ENCODE results near the gene CLMP. TPM values are rescaled to one million over a fixed set of nuclear protein-coding genes. Genes with fewer than 3 reads are reported as not detected.
A peak's percentile ranks its signal among the peaks of the same experiment; 100 is the strongest.
"Not testable (repeated sequence)": the region's sequence is repeated elsewhere in the genome, so short reads cannot be mapped to it uniquely, and the experiment has no call there.

Gene CLMP
- total RNA-seq, 1 donor from 2014 or later: 6.0 TPM

DNA sequence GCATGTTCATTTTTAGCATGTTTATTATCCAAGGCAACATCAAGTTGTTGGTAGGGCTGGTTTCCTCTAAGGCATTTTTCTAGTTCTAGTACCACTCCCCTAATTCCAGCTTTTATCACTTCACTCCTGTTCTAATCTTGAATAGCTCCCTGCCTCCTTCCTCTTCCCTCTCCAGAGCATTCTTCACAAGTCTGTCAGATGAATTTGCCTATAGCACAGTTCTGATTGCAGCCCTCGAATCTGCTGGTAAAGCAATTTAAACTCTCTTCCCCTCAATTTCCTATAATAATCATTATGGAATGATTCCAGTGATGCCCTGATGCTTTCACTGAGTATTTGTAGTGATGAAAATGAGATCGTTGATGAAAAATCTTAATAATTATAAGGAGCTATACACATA lies 43.3 kb downstream of the CLMP start:
- DNase-seq (no peak), ATAC-seq (ENCODE audit: poor library complexity) (no peak)
- intact Hi-C loops (cut with DNase I): no loop called here

DNA sequence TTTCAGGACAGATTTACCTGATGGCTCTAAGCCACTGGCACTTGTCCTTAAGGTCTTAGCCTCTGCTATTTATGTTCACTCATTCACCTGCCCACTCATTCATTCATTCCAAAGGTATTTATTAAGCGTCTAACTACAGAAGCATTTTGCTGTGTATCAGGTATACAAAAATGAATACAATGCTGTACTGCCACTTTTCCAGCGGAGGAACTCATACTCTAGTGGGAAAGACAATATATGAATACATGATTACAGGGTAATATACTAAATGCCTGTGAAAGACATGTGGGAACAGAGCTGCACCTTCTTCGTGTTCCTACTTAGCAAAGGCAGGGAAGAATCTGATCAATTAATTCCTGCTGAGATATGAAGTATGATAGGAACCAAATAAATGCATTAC lies 43.7 kb downstream of the CLMP start:
- no peak for ATAC-seq (ENCODE audit: poor library complexity)
- no peak for DNase-seq
- intact Hi-C loops (cut with DNase I): no loop called here

DNA sequence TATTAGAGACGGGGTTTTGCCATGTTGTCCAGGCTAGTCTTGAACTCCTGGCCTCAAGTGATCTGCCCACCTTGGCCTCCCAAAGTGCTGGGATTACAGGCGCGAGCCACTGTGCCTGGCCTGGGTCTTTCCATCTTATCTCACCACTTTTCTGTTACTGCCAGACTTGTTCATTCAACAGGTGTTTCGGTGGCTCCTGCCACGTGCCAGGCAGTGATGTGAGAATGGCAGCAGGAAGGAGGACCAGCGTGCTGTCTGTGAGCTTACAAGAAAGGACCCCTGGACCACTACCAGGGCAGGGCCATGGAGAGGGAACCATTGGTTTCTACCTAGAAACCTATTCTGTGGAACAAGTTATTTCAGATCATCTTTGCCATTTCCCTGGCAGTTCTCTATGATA lies 44.2 kb downstream of the CLMP start:
- no peak for DNase-seq
- intact Hi-C loops (cut with DNase I): no loop called here
- ATAC-seq (ENCODE audit: poor library complexity): no peak

DNA sequence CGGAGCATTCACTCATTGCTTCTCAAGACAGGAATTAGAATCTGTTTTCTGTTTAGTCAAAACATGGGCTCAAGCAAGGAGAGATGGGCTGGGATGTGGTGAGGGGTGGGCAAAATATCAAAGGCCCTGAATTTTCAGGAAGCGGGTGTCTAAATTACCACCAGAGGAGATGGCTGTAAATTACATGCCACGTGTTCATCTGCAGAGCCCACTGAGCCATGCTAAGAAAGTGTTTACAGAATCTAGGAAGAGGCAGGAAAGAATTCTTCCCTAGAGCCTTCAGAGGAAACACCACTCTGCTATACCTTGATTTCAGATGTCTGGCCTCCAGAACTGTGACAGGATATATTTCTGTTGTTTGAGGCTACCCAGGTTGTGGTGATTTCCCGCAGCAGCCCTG lies 46.1 kb downstream of the CLMP start:
- intact Hi-C loops (cut with DNase I): no loop called here
- ATAC-seq (ENCODE audit: poor library complexity): no peak

DNA sequence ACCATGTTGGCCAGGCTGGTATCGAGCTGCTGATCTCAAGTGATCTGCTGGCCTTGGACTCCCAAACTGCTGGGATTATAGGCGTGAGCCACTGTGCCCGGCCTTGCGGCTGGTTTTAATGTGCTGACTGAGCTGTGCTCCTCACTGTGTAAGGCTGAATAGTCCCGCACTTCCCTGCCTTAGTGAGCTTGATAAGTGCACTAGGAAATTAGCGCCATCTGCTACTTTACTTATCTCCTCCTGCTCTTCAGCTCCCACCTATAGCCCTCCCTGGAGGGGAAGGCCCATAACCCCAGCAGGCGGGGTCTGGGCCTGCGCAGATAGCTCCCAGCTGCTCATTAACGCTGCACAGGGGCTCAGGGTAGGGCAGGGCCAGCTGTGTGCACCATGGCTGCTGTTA lies 49.4 kb downstream of the CLMP start:
- no peak for DNase-seq
- intact Hi-C loops (cut with DNase I): no loop called here

More for the DNA sequence above, 46.1 kb downstream of the CLMP start:
- DNase-seq: no peak

DNA sequence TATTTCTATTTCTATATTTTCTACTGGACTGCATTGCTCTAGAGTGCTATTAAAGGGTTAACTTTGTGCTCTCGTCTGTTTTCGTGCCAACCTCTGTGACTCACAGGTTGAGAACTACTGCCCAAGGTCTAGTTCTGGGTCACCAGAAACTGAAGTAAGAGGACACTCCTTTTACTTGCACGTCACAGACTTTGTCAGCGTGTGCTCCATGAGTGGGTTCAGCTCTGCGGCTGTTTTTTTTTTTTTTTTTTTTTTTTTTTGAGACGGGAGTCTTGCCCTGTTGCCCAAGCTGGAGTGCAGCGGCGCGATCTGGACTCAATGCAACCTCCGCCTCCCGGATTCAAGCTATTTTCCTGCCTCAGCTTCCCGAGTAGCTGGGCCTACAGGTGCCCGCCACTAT lies 49.8 kb downstream of the CLMP start:
- intact Hi-C loops (cut with DNase I): no loop called here
- peak; percentile 85 for ATAC-seq (ENCODE audit: poor library complexity)
- DNase-seq: no peak

More for the DNA sequence above, 49.4 kb downstream of the CLMP start:
- peak; percentile 36 for ATAC-seq (ENCODE audit: poor library complexity)

DNA sequence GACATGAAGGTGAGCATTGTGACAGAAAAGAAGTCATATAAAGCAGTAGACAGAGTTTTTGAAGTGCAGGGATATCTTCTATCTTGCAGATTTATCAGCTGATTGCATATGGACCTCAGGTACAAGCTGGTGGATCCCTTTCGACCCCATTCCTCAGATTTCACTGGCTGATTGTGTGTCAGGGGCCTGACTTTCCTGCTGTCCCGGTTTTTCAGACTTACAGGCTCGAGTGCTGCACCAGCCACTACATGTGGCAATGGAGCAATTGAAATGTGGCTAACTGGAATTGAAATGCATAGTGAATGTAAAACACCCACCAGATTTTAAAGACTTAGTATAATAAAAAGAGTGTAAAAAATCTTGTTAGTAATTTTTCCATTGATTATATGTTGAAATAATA lies 50.3 kb downstream of the CLMP start:
- intact Hi-C loops (cut with DNase I): no loop called here
- ATAC-seq (ENCODE audit: poor library complexity) (no peak), DNase-seq (no peak)

DNA sequence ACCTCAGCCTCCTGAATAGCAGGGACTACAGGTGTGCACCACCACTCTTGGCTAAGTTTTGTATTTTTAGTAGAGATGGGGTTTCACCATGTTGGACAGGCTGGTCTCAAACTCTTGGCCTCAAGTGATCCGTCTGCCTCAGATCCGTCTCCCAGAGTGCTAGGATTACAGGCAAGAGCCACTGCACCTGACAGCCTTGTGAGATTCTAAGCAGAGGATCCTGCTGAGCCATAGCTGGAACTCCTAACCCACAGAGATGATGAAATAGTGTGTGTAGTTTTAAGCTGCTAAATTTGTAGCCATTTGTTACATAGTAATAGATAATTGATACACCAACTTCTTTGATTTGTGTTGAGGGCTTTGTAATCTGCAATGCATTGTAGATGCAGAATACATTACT lies 51.1 kb downstream of the CLMP start:
- ATAC-seq (ENCODE audit: poor library complexity) (no peak), DNase-seq (no peak)
- intact Hi-C loops (cut with DNase I): no loop called here

DNA sequence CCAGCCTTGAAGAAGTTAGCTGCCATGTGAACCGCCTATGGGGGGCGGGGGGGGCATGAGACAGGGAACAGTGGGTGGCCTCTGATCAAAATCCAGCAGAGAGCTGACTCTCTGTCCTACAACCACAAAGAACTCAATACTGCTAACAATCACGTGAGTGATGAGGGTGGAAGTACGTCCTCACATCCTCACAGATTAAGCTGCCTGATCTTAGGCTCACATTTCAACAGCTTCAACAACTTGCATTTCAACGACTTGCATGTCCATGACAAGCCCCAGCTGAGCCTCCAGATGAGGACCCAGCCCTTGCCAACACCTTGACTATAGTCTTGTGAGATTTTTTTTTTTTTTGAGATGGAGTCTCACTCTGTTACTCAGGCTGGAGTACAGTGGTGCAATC lies 51.6 kb downstream of the CLMP start:
- ATAC-seq (ENCODE audit: poor library complexity) (no peak), DNase-seq (no peak)
- intact Hi-C loops (cut with DNase I): no loop called here

DNA sequence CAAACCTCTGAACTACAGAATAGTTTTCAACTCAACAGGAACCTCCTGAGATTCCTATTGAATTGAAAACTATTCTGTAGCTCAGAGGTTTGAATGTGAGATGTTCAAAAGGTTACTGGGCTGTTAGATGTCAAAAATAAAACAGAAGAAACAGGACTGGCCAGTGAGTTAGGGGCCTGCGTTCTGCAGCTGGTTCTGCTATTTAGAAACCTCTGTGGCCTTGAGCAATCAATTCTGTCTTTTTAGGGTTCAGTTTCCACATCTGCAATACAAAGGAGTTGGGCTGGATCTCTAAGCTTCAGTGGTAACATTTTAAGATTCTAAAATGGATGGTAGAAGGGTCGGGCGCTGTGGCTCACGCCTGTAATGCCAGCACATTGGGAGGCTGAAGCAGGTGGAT lies 55.8 kb downstream of the CLMP start:
- ATAC-seq (ENCODE audit: poor library complexity): no peak
- intact Hi-C loops (cut with DNase I): no loop called here
- no peak for DNase-seq

DNA sequence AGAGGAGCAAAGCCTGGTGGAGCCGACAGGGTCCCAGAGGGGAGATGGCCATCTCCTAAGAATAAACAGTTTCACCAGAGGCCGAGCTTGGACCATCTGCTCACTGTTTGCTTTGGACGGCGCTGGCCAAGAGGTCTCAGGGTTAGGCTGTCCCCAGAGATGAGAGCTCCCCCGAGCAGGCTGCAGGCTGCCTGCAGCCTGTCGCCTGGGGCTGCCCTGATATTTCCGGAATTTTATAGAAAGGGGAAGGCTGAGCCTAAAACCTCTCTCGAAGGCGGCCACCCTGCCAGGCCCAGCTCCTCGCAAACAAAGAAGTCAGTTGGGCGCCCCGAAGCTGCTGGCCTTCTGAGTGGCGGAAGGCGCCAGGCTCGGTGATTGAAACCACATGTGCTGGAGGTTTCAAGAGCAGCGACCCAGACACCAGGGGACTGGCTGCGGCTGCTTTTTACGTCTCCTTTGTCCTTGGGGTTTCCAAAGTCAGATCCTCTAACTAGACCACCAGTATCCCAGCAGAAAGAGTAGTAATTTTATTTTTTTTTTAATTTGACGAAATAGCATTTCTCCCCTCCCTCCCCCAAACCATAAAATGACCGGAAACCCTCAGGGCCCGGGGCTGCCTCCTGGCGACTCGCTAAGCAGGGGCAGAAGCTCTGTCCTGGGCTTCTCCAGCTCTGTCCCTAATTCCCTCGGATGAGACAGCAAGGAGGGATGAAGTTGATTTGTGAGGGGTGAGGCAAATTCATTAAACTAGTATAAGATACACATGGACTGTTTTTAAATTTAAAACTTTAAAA lies 57.4 kb downstream of the CLMP start:
- intact Hi-C loops (cut with DNase I): no loop called here
- DNase-seq (peak; percentile 94), ATAC-seq (ENCODE audit: poor library complexity) (peak; percentile 93)

DNA sequence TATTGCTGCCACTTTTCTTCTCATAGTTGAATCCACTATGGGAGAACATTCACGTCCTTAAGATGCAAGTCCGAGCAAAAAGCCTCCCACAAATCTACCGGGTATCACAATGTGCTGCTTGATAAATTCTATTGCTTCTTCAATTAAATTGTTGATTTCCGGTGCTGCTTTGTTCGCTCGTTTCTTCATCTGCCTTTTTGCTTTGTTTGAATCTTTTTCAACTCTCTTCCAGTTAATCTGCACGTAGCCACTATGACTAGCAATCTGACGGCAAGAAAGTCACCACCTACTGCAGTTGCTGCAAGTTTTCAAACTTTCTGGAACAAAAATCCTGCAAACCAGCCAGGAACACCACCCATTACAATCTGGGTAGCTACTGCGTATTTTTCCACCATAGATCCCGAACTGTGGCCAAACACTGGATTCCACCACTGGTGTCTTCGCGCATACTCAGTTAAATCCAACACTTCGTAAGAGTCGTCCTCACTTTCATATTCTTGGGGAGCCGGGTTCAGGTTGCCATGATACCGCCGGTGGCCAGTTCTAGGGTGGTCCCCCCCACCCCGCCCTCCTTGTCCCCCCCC lies 59.1 kb downstream of the CLMP start:
- ATAC-seq (ENCODE audit: poor library complexity) (peak; percentile 52), DNase-seq (no peak)
- intact Hi-C loops (cut with DNase I): no loop called here

DNA sequence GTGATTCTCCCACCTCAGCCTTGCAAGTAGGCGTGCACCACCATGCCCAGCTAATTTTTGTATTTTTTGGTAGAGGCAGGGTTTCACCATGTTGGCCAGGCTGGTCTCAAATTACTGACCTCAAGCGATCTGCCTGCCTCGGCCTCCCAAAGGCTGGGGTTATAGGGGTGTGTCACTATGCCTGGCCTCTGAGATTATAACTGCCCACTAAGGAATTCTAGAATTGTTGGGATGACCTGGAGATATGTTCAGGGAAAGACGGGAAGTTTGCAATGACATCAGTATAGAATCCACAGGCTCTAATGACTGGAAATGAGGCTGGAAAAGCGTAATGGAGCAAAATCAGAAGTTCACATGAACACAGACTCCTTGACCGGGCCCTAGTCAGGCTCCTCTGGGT lies 62.2 kb downstream of the CLMP start:
- DNase-seq (no peak), ATAC-seq (ENCODE audit: poor library complexity) (no peak)
- intact Hi-C loops (cut with DNase I): no loop called here

DNA sequence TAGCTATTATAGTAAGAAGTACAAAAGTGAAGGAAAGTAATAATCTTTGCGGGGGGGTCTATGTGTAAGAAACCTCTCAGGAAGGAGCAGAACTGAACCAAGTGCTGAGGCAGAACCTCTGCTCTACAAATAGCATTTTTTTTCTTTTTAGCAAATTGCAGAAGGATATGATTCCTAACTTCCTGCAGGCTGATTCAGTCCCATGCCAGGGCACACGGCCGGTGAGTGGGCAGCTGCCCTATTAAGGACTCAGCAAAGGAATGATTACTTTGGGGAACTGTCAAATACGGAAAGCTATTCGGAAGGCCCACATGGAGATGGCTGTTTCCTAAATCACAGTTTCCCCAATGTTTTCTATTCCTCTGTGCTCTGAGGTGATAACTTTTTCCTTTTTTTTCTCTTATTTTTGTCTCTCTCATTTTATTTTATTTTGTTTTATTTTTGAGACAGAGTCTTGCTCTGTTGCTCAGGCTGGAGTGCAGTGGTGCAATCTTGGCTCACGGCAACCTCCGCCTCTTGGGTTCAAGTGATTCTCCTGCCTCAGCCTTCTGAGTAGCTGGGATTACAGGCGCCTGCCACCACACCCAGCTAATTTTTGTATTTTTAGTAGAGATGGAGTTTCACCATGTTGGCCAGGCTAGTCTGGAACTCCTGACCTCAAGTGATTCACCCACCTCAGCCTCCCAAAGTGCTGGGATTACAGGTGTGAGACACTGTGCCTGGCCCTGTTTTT lies 62.8 kb downstream of the CLMP start:
- intact Hi-C loops (cut with DNase I); DNase-seq; ATAC-seq (ENCODE audit: poor library complexity): not testable (repeated sequence)

DNA sequence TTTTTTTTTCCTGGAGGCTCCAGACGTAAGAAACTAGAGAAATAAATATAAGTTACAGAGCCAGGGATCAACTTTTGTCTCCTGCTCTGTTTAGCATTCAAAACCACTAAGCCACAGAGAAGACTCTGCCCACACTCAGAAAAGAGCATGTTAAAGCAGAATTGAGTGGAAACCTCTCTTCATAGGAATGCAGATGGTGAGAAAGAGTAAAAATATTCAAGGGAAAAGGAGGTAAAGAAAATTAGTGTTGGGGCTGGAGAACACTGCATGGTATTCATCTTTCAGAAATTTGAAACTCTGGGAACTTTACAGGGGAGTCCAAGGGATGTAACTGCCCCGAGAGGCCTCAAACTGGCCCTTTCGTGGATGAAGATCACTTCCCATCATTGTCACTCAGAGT lies 65.1 kb downstream of the CLMP start:
- intact Hi-C loops (cut with DNase I): no loop called here
- ATAC-seq (ENCODE audit: poor library complexity) (no peak), DNase-seq (no peak)

DNA sequence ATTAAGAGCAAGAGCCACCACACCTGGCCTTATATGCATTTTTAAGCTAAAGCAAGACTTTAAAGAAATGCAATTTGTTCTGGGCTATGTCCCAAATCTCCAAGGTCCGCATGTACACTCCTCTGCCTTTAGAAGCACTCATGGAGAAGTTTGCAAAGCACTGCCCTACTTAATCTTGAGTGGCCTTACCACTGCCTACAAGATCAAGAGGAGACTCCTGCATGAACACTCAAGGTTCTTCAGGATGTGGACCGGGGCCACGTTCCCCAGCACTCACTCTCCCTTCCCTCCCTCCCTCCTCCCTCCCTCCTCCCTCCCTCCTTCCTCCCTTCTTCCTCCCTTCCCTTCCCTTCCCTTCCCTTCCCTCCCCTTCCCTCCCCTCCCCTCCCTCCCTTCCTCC lies 69.9 kb downstream of the CLMP start:
- DNase-seq (no peak), ATAC-seq (ENCODE audit: poor library complexity) (no peak)
- intact Hi-C loops (cut with DNase I): no loop called here

DNA sequence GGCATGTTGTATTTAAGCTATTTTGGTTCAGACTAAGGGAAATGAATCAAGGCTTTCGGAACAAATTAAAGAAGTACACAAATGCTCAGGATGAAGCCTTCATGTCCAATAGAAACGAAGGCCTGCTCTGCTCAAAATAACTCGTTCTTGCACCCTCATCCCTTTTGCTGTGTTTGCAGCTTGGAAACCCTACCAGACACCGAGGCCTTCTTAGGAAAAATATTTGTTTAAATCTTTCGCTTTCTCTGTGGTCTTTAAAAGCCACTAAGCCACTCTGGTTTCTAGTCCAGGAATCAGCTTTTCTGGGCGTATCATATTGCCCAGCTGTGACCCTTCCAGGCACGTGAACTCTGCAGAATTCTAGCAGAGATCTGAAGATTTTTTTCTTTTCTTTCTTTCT lies 72.2 kb downstream of the CLMP start:
- ATAC-seq (ENCODE audit: poor library complexity) (peak; percentile 23), DNase-seq (no peak)
- intact Hi-C loops (cut with DNase I): no loop called here

DNA sequence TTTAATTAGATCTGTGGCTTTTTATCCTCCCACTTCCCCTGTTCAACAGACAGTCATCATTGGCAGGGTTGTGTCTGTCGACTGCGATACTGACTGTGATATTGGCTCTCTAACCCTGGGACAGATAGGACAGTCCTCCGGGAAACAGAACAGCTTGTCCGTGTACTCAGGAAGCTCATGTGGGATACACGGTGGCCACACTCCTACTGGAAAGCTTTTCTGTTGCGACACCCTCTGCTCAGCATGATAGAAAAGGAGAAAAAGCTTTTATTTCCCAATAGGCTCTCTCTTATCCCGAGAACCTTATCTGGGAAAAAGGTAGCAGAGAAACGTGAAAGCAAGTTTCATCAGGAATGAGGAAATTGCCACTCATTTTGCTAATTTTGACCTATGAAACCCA lies 72.7 kb downstream of the CLMP start:
- DNase-seq: peak; percentile 54
- ATAC-seq (ENCODE audit: poor library complexity): peak; percentile 94
- intact Hi-C loops (cut with DNase I): no loop called here

DNA sequence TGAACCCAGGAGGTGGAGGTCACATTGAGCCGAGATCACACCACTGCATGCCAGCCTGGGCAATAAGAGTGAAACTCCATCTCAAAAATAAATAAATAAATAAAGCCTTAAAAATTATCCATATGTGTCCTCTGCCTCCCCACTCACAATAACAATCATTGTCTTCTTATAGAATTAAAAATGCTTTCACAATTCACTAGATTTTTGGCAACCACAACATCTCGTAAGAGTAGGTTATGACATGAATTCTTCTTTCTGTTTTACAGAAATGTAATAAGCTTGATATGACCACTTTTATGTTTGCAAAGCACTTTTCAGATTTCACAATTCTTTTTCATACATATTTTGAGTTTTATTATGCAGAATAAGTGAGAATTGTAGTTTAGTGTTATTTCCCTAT lies 78.6 kb downstream of the CLMP start:
- intact Hi-C loops (cut with DNase I): no loop called here
- no peak for ATAC-seq (ENCODE audit: poor library complexity)
- no peak for DNase-seq

DNA sequence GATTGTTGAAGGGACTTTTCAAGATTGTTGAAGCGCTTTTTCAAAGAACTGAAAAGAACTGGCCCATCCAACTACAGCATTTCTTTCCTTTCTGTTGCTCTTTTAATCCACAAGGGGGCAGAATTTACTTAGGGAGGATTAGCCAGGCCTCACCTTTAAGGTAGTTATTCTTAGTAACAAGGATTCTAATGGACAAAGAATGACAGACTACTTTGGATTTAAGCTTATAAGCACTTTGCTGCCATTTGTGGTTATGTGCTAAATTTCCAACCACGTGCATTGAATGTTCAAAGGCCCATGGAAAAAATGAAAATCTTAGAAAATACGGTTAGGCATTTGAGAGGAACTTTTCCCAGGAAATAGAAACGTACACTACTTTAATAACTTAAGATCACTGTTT lies 83.6 kb downstream of the CLMP start:
- intact Hi-C loops (cut with DNase I): loop anchor here (2.0 kb wide), 1 partner anchor 135 kb away; no protein-coding TSS in a partner anchor
- DNase-seq: no peak
- ATAC-seq (ENCODE audit: poor library complexity): peak; percentile 86

Data from Right ventricle myocardium superior (tissue), 1 donor.